HFFc6 (cell line): ENCODE results near the gene VPS33A. TPM values are rescaled to one million over a fixed set of nuclear protein-coding genes. Genes with fewer than 3 reads are reported as not detected.

Source experiments
- DNase-seq: peaks from one replicate; pipeline ENCODE4 v3.0.0-alpha.2; 2018
- H3K27ac Mint-ChIP-seq: 2 replicates; pipeline ENCODE4 v1.8.0; 2020; ENCODE audit warnings: mild to moderate bottlenecking, mixed read lengths
- H3K27me3 Mint-ChIP-seq: 2 replicates; pipeline ENCODE4 v1.8.0; 2021; ENCODE audit warnings: mild to moderate bottlenecking, moderate library complexity, mixed read lengths; ENCODE audit not compliant: insufficient read depth
- H3K36me3 Mint-ChIP-seq: 2 replicates; pipeline ENCODE4 v1.8.0; 2021; ENCODE audit warnings: low read depth, mixed read lengths
- H3K4me1 Mint-ChIP-seq: 2 replicates; pipeline ENCODE4 v1.8.0; 2020; ENCODE audit warnings: low read depth, mixed read lengths
- H3K4me3 Mint-ChIP-seq: 2 replicates; pipeline ENCODE4 v1.8.0; 2020; ENCODE audit warnings: mild to moderate bottlenecking, moderate library complexity, mixed read lengths
- H3K9me3 Mint-ChIP-seq: 2 replicates; pipeline ENCODE4 v1.8.0; 2020; ENCODE audit warnings: mild to moderate bottlenecking, mixed read lengths
- total RNA-seq, 6 experiments: library from RNA; stranded (reverse); fragmentation: NEBNext Ultra II Directional; extraction: Animal tissue kit (Norgen Biotek cat#: 25700); gene quantifications; 2 replicates in 1 of 6; 3 replicates in 5 of 6; pipeline ENCODE4 v1.2.3, GENCODE V29; 2021
- TF ChIP-seq, protein P1 (sequence below): fragments of 200-600 bp; sonication (generic); IDR thresholded peaks from 2 replicates; pipeline ENCODE4 v1.5.0; 2021; ENCODE audit warnings: antibody characterized with exemption, mild to moderate bottlenecking

The VPS33A gene
- total RNA-seq, 6 experiments from 2014 or later = 22.7 to 31.0 (median 25.7) TPM

DNA sequence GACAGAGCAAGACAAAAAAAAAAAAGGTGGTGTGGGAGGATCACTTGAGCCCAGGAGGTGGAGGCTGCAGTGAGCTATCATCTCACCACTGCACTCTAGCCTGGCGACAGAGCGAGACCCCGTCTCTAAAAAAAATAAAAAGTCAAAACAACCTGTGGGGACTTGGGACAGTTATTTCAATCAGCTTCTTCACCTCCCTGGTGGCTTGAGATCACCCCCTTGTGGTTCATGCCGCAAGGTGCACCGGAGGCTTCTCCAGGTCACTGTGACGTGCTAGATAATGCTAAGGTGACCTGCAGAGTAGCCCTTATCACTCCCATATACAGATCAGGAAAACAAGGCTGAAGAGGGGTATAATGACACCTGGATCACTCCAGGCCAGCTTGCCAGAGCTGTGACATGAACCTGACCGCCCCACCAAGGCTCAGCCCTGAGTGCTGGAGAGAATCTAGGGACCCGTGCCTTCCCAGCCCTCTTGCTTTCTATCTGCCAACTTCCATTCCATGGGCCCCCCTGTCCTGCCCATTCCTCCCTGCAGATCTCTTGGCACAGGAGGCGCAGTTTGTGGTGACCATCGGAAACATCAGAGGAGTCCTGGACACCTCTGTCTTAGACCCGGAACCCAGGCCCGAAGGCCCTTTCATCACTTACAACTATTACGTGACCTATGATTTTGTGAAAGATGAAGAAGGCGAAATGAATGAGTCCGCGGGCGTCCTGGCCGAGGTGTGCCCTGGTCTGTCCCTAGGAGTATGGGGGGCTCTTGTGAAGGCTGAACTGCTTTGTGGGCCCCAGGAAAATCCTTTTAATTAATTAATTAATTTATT lies 75.2 kb downstream of the VPS33A start:
- TF ChIP-seq, protein P1, sequence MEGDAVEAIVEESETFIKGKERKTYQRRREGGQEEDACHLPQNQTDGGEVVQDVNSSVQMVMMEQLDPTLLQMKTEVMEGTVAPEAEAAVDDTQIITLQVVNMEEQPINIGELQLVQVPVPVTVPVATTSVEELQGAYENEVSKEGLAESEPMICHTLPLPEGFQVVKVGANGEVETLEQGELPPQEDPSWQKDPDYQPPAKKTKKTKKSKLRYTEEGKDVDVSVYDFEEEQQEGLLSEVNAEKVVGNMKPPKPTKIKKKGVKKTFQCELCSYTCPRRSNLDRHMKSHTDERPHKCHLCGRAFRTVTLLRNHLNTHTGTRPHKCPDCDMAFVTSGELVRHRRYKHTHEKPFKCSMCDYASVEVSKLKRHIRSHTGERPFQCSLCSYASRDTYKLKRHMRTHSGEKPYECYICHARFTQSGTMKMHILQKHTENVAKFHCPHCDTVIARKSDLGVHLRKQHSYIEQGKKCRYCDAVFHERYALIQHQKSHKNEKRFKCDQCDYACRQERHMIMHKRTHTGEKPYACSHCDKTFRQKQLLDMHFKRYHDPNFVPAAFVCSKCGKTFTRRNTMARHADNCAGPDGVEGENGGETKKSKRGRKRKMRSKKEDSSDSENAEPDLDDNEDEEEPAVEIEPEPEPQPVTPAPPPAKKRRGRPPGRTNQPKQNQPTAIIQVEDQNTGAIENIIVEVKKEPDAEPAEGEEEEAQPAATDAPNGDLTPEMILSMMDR = peak; percentile 85
- peak; percentile 48 for DNase-seq
- peaks cover 16% of the 10 kb centered on the region for H3K9me3 Mint-ChIP-seq
- peaks cover 13% of the 10 kb centered on the region for H3K36me3 Mint-ChIP-seq
- H3K27me3 Mint-ChIP-seq = peaks cover 21% of the 10 kb centered on the region
- H3K4me1 Mint-ChIP-seq = peaks cover 5% of the 10 kb centered on the region
- no peak overlapping the region for H3K27ac Mint-ChIP-seq
- H3K4me3 Mint-ChIP-seq = no peak overlapping the region

DNA sequence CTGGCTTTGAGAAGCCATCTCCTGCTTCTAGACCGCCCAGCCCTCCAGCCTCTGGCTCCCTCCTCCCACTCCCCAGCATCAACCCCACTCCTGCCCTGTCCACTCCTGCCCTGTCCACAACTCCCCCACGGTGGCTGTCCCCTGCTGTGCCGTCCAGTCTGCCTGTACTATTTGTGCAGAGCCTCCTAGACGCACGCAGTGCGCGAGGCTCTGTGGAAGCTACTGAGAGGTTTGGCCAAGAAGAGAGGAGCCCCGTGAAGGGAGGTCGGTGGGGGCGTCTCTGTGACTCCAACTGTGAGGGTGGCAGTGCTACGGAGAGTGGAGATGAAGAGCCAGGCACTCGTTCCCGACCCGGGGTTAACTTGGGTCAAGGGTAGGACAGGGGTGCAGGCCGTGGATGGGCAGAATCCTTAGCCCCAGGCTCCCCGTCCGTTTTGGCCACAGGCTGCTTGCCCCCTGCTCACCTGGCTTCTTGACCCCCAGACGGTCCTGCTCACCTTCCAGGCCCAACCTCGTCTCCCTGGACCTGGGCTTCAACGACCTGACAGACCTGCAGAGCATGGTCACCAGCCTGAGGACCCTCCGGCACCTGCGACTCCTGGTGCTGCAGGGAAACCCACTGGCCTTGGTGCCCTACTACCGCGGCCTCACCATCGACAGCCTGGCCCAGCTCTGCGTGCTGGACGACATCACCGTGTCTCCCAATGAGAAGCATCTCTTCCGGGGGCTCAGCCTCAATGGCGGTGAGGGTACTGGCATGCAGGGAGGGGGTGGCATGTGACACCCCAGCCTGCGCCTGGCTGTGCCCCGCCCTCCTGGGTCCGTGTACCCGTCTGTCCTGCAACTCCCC lies 76.4 kb downstream of the VPS33A start:
- TF ChIP-seq, protein P1 = no peak
- no peak overlapping the region for H3K27ac Mint-ChIP-seq
- H3K36me3 Mint-ChIP-seq = peaks cover under 1% of the 10 kb centered on the region; the same call in 1 of the 2 replicates
- no peak for DNase-seq
- H3K4me1 Mint-ChIP-seq = peaks cover 5% of the 10 kb centered on the region; the same call in 1 of the 2 replicates
- H3K27me3 Mint-ChIP-seq = peaks cover 22% of the 10 kb centered on the region
- H3K4me3 Mint-ChIP-seq = no peak overlapping the region
- H3K9me3 Mint-ChIP-seq = peaks cover 4% of the 10 kb centered on the region

DNA sequence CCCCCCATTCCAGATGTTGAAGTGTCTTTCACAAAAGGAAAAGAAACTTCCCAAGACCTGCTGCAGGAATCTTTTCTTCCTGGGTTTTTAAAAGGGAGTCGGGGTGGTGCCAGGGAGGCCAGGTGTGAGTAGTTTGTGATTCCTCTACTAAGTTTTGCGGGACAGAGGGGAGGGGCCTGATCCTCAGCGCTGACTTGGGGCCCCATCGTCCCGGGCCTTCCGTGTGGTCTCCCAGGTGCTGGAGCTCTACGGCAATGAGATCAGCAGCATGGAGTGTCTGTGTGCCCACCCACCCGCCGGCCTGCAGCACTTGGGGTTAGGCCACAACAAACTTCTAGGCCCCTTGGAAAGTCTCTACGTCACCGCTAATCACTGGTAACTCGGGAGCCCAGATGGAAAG lies 78.8 kb downstream of the VPS33A start:
- no peak for DNase-seq
- no peaks in the 10 kb centered on the region for H3K4me1 Mint-ChIP-seq
- H3K36me3 Mint-ChIP-seq = no peaks in the 10 kb centered on the region
- H3K27ac Mint-ChIP-seq = no peak overlapping the region
- no peaks in the 10 kb centered on the region for H3K9me3 Mint-ChIP-seq
- no peak overlapping the region for H3K4me3 Mint-ChIP-seq
- peaks cover 19% of the 10 kb centered on the region for H3K27me3 Mint-ChIP-seq
- TF ChIP-seq, protein P1 = no peak

GRCh38 chr12:122185494-122186082 lies 80.7 kb downstream of the VPS33A start:
- TF ChIP-seq, protein P1 = no peak

GRCh38 chr12:122185079-122185478 lies 81.2 kb downstream of the VPS33A start:
- no peak overlapping the region for H3K27ac Mint-ChIP-seq
- no peak for DNase-seq
- H3K36me3 Mint-ChIP-seq = no peaks in the 10 kb centered on the region
- no peak overlapping the region for H3K4me3 Mint-ChIP-seq
- no peaks in the 10 kb centered on the region for H3K9me3 Mint-ChIP-seq
- H3K4me1 Mint-ChIP-seq = peaks cover 9% of the 10 kb centered on the region
- peaks cover 4% of the 10 kb centered on the region; the same call in 1 of the 2 replicates for H3K27me3 Mint-ChIP-seq
- TF ChIP-seq, protein P1 = no peak

More at GRCh38 chr12:122185494-122186082, 80.7 kb downstream of the VPS33A start:
- H3K4me3 Mint-ChIP-seq = no peak overlapping the region
- DNase-seq = no peak
- H3K27ac Mint-ChIP-seq = no peak overlapping the region
- H3K27me3 Mint-ChIP-seq = peaks cover 4% of the 10 kb centered on the region; the same call in 1 of the 2 replicates
- no peaks in the 10 kb centered on the region for H3K36me3 Mint-ChIP-seq
- no peaks in the 10 kb centered on the region for H3K9me3 Mint-ChIP-seq
- peaks cover 4% of the 10 kb centered on the region for H3K4me1 Mint-ChIP-seq
